HG03575 (cell line): ENCODE results near the gene DZIP3.

ENCODE experiments used
- ATAC-seq: cut with Tn5 transposase; IDR thresholded peaks from one replicate; pipeline ENCODE4 v1.9.1; 2021; ENCODE audit not compliant: unreplicated experiment, insufficient number of reproducible peaks, low FRiP score; ENCODE audit errors: extremely low read depth

DZIP3 gene, protein sequence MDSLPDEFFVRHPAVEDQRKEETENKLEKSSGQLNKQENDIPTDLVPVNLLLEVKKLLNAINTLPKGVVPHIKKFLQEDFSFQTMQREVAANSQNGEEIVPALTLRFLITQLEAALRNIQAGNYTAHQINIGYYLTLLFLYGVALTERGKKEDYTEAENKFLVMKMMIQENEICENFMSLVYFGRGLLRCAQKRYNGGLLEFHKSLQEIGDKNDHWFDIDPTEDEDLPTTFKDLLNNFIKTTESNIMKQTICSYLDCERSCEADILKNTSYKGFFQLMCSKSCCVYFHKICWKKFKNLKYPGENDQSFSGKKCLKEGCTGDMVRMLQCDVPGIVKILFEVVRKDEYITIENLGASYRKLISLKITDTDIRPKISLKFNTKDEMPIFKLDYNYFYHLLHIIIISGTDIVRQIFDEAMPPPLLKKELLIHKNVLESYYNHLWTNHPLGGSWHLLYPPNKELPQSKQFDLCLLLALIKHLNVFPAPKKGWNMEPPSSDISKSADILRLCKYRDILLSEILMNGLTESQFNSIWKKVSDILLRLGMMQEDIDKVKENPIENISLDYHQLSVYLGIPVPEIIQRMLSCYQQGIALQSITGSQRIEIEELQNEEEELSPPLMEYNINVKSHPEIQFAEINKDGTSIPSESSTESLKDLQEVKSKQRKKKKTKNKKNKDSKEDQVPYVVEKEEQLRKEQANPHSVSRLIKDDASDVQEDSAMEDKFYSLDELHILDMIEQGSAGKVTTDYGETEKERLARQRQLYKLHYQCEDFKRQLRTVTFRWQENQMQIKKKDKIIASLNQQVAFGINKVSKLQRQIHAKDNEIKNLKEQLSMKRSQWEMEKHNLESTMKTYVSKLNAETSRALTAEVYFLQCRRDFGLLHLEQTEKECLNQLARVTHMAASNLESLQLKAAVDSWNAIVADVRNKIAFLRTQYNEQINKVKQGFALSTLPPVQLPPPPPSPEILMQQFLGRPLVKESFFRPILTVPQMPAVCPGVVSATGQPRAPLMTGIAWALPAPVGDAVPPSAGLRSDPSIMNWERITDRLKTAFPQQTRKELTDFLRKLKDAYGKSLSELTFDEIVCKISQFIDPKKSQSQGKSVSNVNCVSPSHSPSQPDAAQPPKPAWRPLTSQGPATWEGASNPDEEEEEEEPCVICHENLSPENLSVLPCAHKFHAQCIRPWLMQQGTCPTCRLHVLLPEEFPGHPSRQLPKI

DNA sequence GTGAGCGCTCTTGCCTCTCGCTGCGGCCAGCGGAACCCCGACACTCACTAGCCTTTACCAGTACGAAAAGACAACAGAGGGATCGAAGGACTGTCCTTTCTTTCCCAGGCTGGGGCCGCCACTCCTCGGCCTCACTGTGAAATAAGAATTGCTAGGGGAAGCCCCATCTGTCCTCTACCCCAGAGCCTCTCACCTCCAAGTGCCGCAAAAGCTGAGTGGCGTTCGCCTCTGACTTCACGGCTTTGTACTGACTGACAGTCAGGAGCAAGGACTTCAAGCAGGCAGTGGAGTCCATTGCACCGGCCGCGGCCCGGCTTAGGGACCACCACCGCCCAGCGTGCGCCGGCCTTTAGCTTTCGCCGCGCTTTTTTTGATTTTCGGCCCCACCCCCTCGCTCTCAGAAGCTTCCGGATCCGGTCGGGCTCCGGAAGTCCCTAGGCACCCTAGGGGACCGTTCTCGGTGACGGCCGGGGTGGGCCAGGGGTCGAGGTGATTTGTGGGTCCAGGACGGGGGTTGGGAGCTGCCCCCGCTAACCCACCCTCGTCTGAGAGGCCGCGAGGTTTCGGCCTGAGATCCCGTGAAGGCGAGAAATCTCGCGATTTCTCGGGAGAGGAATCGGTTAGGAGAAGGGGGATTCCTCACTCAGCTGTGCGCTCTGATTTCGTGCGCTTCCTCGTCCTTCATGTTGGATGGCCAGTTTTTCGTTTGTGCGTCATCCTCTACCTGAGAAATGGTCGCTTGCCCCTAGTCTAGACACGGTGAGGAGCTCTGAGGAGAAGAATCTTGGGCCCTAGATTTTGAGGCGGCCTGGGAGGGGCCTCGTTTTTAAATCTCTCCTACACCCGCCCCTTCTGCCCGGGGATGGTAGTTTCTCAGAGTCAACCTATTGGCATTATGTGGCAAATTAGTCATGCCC, at the start of gene DZIP3, which contains the start of gene CIP2A:
TSS of gene DZIP3 (plus strand) at position 642 of the 917 bp plus-strand sequence. CDS start 15,685 bp downstream, outside the sequence.
TSS of gene CIP2A (minus strand) at position 358 of the 917 bp plus-strand sequence. CDS start at position 295, 63 bp downstream.
- peak; percentile 72 for ATAC-seq

DNA sequence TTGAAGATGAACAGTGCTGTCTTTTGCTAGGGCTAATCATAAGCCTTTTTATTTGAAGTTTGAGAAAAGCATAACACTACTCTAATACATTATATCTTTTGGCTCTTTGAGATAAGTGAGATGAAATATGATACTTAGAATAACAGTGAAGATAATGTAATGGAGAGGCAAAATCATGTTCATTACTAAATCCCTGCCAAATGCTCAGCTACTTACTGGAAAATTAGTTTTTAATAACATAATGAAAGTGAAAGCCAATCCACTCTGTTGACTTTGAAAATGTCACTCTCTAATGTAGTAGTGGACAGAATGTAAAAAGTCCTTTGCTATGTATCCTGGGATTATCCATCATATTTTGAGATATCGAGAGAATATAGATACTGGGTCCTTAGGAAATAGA, 43.3 kb upstream of the DZIP3 start:
- ATAC-seq = no peak

DNA sequence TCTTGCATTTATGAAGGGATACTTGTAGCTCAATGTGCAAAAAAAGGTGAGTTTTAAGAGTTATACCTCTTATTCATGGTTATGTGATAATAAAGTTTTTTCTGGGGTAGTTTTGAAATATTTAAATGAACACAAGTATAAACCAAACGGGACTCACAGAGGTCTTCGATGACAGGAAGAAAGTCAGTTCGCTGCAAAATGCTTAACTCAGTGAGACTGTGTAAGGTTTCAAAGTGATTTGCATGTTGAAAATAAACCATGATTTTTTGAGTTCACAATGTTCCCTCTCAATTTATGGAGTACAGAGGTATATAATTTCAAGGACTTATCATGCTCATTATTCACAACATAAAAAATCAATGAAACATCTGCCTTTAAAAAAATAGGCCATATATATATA, 42.8 kb upstream of the DZIP3 start:
- no peak for ATAC-seq

DNA sequence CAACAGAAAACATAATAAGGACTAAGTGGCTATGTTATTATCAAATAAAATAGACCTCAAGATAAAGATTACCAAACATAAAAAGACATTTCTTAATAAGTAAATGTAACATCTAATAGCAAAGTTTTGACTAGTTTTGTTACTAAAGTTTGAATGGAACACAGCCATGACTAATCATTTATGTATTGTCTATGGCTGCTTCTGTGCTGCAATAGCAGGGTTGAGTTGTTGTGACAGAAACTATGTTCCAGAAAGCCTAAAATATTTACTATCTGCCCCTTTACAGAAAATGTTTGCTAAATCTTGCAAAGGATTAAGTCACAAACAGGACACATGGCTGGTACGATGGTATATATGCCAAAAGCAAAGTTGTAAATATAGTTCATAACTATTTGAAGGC, 41.2 kb upstream of the DZIP3 start:
- no peak for ATAC-seq

DNA sequence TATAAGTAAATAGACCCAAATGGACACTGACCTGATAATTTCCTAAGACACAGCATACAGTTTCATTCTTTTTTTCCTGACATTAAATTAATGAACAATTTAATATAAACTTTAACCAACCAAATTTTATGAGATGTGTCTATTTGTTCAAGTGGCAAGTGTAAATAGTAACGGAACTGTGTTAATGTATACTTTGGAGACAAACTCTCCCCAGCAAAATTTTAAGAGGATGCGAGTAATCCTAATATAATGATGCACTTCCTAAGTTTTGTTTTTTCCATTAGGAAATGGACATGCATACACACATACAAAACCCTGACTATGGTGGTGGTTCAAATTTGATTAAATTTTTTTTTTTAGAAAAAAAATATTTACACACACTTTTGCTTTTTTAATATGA, 40.6 kb upstream of the DZIP3 start:
- no peak for ATAC-seq

DNA sequence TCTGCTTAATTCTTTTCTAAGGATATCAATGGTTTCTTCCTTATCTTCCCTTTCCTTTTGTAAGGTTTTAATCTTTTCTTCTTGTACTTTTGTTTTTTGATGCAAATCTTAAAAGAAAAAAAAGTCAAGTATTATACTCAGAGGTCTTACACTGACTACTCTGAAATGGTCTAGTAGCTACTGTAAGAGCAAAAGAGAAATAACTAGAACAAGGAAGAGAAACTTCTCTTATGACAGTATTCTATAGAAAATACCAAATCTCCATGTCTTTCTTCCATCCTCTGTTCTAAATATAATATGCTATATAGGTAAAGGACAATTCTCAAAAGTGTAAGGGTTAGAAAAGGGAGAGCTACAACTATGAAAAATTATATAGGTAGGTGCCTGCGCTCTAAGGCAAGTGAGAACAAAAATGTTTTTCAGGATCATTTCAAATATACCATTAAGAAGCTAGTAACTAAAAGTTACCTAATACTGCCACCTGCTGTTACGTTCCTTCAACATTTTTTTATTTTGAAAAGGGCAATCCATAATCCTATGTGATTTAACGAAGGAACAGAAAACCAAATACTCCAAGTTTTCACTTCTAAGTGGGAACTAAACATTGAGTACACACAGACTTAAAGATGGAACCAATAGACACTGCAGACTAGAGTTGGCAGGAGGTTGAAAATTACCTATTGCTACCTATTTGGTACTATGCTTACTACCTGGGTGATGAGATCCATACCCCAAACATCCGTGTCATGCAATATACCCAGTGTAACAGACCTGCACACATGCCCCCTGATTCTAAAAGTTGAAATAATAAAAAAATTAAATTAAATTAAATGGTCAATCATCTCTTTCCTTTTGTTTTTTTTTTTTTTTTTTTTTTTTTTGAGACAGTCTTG, 37.0 kb upstream of the DZIP3 start:
- no peak for ATAC-seq

DNA sequence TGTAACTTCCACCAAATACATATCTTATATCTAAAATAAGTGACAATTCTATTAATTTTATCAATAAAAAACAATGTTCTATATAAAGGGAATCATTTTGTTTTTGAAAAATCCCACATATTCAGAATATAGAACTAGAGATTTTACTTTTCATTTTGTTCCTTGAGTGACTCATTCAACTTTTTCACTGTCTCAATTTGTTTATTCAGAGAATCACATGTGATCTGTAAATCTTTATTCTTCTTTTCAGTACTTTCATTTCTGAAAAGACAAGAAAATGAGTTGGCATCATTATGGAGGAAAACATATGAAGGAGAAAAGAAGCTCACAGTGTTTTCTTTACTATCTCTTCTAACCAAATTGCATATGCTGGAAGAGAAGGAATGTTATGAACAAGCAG, 35.3 kb upstream of the DZIP3 start:
- ATAC-seq = no peak

DNA sequence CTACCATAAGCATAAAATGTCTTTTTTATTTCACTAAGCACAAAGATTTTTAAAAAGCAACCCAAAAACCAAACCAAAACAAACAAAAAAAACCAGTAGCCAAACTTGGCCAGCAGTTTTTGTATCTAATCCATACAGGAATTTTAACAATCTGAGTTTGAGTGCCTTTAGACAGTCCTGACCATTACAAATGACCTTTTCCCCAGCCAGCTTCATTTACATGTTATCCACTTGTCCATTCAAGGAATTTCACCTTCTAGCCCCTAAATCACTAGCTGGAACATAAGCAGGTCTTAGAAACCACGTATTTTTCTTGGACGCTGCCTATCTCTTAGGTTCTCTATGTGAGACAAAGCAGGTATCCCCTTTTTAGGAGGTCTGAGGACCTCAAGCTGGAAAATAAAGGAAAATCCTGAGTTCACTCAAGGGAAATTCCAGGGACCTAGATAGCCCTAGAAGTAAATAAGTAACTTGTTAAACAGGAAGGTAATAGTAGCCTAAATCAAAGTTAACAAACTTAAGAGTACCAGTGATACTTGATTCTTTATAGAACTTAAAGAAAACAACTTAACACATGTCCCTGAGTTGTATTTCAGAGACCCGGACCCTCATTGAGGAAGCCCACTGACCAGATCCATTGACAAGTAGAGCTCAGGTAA, 34.5 kb upstream of the DZIP3 start:
- ATAC-seq = no peak

DNA sequence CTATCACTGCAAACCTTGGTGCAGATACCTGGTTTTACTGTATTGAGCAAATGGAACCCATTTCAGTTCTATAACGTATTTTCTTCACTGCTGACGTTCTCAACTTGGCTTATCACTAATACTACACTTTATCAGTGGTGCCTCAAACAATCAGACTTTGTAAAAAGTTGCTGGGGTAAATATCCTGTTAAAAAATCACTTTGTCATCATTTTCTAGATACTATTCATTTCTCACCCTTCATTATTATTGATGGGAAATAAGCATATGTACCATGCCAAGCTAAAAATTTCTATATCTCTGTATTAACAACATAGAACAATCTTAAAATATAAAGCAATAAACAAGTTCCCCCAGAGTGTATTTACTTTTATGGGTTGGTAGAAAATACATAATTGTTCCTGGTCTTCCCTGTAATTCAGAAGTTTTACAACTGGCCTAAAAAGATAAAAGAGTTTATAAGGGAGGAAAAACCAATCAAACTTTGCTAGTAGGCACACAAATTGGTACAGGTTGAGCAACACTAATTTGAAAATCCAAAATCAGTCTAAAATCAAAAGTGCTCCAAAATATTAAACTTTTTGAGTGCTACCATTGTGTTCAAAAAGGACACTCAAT, 33.4 kb upstream of the DZIP3 start:
- no peak for ATAC-seq

DNA sequence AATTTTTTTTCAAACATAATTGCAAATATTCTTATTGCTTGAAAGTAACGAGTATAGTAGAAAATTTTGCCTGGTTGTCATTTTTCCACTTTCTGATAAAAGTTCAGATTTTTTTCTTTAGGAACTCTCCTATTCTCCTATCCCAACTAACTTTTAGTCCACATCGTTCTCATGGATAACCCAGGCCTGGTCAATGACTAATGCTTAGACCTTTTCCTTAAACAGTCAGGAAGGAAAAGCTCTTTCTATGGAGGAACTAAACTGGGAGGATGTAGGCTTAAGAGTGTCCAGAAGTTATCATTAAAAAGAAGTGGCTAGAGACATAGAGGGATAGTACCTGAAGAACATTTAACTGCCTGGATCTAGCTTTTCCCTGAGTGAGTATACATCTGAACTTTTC, 27.0 kb upstream of the DZIP3 start:
- ATAC-seq = no peak

DNA sequence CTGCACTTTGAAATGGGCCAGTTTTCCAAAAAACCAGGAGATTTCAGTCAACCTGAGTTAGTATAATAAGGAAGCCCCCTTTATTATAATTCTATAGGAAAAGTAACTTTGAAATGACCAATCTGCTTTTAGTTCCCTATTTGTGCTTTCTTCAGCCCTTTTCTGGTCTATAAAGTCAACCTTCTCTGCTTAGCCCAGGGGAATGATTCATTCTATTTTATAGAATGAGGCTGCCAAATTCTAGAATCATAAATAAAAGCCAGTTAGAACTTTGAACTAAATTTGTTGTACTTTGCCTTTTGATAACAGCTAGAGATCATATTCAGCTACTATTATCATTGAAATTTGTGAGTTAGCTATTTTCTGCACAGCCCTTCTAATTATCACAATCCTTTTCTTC, 25.0 kb upstream of the DZIP3 start:
- ATAC-seq = no peak

DNA sequence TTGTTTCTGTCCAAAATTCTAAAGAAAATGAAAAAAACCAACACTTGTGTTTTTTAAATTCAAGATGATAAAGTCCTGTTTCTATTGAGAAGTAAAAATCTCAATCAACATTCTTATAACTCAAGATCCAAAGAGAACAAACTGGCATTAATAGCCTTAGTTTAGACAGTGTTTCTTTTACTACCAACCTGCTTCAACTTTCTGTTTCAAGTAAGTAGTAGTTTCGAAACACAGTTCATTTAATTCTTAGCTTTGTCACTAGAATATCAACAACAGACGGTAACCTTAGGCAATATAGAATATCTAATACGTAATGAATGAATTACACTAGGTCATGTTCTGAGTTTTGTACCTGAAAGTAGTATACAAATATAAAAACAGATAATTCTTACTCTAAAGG, 24.0 kb upstream of the DZIP3 start:
- ATAC-seq = no peak

DNA sequence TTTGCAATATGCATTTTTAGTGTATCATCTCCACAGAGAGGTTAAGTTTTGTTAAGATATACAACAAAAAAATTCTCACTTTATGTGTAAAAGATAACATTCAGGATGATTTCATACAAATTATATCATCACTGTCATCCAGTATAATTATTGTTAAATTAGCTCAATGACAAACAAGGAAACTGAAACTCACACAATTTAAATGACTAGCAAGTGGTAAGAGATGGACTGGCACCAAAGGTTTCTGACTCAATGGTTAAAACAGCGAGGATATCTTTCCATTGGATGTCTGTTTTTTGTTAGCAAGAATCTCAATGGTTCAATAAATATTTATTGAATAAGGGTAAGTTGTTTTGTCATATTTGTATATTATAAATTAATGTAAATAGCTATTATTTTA, 22.9 kb upstream of the DZIP3 start:
- ATAC-seq = no peak

DNA sequence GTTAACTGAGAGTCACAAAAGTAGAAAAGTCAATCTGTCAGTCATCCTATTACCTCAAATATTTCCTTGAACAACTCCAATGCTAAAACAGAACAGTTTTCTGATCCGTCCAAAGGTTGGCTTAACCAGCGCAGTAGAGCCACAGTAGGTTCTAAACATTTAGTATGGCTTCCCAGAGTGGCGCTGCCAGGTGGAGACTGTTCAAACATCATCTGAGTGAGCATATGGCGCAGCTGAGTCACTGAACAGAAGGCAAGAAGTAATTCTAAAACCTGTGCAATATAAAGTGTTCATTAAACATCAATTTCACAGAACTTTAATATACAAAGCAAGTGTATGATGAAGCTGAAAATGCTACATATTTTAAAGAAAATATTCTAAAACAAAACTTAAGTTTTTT, 20.2 kb upstream of the DZIP3 start:
- no peak for ATAC-seq

DNA sequence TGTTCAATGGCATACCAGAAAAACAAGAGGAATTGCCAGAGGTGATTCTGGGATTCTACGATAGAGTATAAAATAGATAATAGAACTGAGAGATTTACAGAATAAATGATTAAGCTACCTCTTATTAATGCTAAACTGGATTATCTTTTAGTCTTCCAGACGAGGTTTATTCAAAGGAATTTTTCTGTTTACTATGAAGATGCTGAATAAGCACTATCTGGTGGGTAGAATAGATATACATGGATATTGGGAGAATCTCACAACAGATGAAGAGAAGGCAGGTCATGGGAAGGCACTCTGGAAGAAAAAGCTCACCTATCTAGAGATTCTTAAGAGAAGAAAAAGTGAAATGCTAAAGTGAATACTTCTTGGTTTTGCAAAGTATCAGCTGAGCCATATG, 11.5 kb upstream of the DZIP3 start:
- no peak for ATAC-seq

DNA sequence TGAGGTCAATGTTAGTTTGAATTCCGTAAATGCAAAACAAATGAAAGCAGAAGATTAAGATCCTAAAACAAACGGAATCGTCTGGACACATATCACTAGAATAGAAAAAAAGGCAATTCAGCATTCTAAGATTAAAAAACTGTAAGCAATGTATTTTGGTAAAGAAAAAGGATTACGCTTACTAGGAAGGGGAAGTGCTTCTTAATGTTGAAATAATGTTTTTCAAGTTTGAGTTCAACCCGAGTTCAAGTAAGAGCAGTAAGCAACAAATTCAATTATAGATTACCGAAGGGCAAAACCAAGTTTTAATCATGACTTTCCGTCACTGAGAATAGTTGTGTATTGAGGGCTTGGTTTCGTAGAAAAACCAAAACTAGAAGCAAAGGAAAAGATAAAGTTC, 921 bp upstream of the DZIP3 start:
- no peak for ATAC-seq

DNA sequence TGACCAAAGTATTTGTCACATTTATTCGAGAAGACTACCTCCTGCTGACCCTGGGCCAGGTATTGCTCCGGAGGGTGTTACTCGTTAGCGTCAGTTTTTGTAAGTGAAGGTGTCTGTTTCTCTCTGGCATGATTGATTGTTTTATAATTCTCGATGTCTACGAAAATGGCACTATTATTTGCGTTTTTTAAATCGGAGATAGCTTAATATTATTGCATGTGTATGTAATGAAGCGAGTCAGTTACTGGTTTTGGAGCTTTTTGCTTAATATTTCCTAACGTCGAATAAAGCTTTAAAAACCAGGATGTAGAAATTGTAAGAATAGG, 439 bp downstream of the DZIP3 start:
- no peak for ATAC-seq
